ENCODE data around the gene TSSK6. TPM values are rescaled to one million over a fixed set of nuclear protein-coding genes. Genes with fewer than 3 reads are reported as not detected.

The TSSK6 gene
- total and polyA plus RNA-seq, 4 donors: 0.21 to 2.3 (median 1.1) TPM

GRCh38 chr19:19515642-19516519, 533 bp upstream of the TSSK6 start, which contains the start of gene NDUFA13:
TSS of gene NDUFA13 (plus strand) at chr19:19516225. CDS start at chr19:19516239, 14 bp downstream.
- WGBS: 6% methylated on average over 61 of the region's 61 CpGs
- peak within 1 kb of the TSS; percentile 56 to 98 (median 92) for H3K4me3 ChIP-seq (ENCODE audit: low read depth in 1 of 3, low read length in 3 of 3)
- peaks cover 6 to 17% (median 11%) of the 10 kb centered on the region in 4 donors for H3K4me1 ChIP-seq (ENCODE audit: control insufficient read depth in 4 of 4, insufficient read depth in 4 of 4, low read length in 3 of 4)

More at GRCh38 chr19:19515642-19516519, 533 bp upstream of the TSSK6 start, which contains the start of gene NDUFA13:
- H3K27ac ChIP-seq (ENCODE audit: low read depth in 1 of 2, low read length in 2 of 2): peak within 1 kb of the TSS; percentile 81 to 84
- no peaks in the 10 kb centered on the region for H3K27me3 ChIP-seq (ENCODE audit: control insufficient read depth in 4 of 4, insufficient read depth in 4 of 4, low read length in 3 of 4)
- peak within 1 kb of the TSS; percentile 78 to 91 for H3K9ac ChIP-seq (ENCODE audit: low read depth in 1 of 2, low read length in 2 of 2)
- H3K36me3 ChIP-seq (ENCODE audit: control insufficient read depth in 4 of 4, insufficient read depth in 3 of 4, low read depth in 1 of 4, low read length in 3 of 4): peaks cover 0 to 3% (median 0%) of the 10 kb centered on the region in 4 donors
- no peaks in the 10 kb centered on the region for H3K9me3 ChIP-seq (ENCODE audit: control insufficient read depth in 4 of 4, low read length in 3 of 4)
- peak; percentile 99 for DNase-seq (ENCODE audit: low spot score)
- TF ChIP-seq RAD21 (IDR thresholded peaks at IDR 0.05) (no peak), SP1 (IDR thresholded peaks at IDR 0.05) (no peak), ATF3 (IDR thresholded peaks at IDR 0.05) (no peak), REST (IDR thresholded peaks at IDR 0.05) (peak; percentile 43), ZBTB33 (IDR thresholded peaks at IDR 0.05) (peak; percentile 33), GABPA (IDR thresholded peaks at IDR 0.05 in 1 of 2, conservative IDR thresholded peaks at IDR 0.05 in 1 of 2) (peak; percentile 94 to 96), EGR1 (IDR thresholded peaks at IDR 0.05; ENCODE audit: low read depth in 2 of 2) (peak; percentile 26 to 52), JUND (IDR thresholded peaks at IDR 0.05) (no peak), FOXA2 (IDR thresholded peaks at IDR 0.05) (no peak), FOXA1 (IDR thresholded peaks at IDR 0.05) (no peak), CTCF (IDR thresholded peaks at IDR 0.05; ENCODE audit: low read depth, low read length, missing input control) (peak; percentile 7), RXRA (IDR thresholded peaks at IDR 0.05) (peak in 1 of 2 donors; percentile 12), YY1 (IDR thresholded peaks at IDR 0.05) (peak; percentile 100), HNF4A (conservative IDR thresholded peaks at IDR 0.05) (no peak), NR2F2 (IDR thresholded peaks at IDR 0.05) (peak; percentile 45), TAF1 (conservative IDR thresholded peaks at IDR 0.05) (peak; percentile 80), HNF4G (IDR thresholded peaks at IDR 0.05) (no peak), MAX (IDR thresholded peaks at IDR 0.05) (peak; percentile 55)

All from liver (tissue), 9 donors.